ENCODE measurements around the gene RHOG. TPM values are rescaled to one million over a fixed set of nuclear protein-coding genes. Genes with fewer than 3 reads are reported as not detected.
A peak's percentile ranks its signal among the peaks of the same experiment; 100 is the strongest.

Gene RHOG
- polyA plus RNA-seq, 2 of the 4 experiments (the other 2 are of a cell fraction), result 41.1 to 64.3 TPM

DNA sequence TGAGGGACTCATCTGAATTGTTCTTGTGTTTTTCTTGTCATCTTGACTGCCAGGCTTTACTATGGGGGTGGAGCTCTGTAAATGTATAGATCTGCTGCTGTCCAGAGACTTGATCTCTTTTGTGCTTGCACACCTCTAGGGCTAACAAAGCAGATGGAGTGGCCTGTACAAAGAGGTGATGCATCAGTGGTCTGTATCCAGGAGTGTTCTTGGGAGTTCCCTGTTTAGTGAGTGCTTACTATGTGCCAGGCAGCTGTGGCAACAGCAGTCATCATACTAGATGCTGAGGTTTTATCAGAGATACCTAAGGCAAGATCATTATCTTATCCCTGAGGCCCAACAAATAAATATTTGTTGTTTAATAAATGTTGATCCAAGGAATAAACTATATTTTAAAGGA is 48.1 kb upstream of the RHOG start:
- Histone ChIP-seq H3K27ac (no peak overlapping the region), H3K4me3 (no peak overlapping the region), H3K4me1 (peaks cover 9% of the 10 kb centered on the region), H3K9me3 (no peaks in the 10 kb centered on the region), H3K4me2 (no peak overlapping the region)
- FAIRE-seq (no peak), ATAC-seq (no peak), DNase-seq (ENCODE audit: low read depth in 1 of 2, low spot score in 1 of 2) (no peak)
- ChIA-PET CTCF (interaction anchor here (0.6 to 2.8 kb wide), 6 partner anchors 34 to 184 kb away, joined by 3 to 10 read pairs (median 4); partner anchors contain the start of gene STIM1), POLR2A (no interaction called here)
- TF ChIP-seq REST (IDR thresholded peaks at IDR 0.05), result no peak
- no peak for TF ChIP-seq TFCP2L1 (CRISPR knock-in tag; IDR thresholded peaks at IDR 0.05)
- TF ChIP-seq RNF2 (IDR thresholded peaks at IDR 0.05; ENCODE audit: borderline replicate concordance, low read depth), result no peak
- no peak for TF ChIP-seq HDAC2 (IDR thresholded peaks at IDR 0.05)
- TF ChIP-seq GATA3 (IDR thresholded peaks at IDR 0.05; ENCODE audit: borderline replicate concordance), result no peak
- no peak for TF ChIP-seq BCL3 (IDR thresholded peaks at IDR 0.05)
- no peak for TF ChIP-seq RFX5 (IDR thresholded peaks at IDR 0.05)
- no peak for TF ChIP-seq CEBPB (IDR thresholded peaks at IDR 0.05)
- TF ChIP-seq, protein P1, sequence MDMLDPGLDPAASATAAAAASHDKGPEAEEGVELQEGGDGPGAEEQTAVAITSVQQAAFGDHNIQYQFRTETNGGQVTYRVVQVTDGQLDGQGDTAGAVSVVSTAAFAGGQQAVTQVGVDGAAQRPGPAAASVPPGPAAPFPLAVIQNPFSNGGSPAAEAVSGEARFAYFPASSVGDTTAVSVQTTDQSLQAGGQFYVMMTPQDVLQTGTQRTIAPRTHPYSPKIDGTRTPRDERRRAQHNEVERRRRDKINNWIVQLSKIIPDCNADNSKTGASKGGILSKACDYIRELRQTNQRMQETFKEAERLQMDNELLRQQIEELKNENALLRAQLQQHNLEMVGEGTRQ (IDR thresholded peaks at IDR 0.05), result no peak
- TF ChIP-seq MAZ (IDR thresholded peaks at IDR 0.05; ENCODE audit: borderline replicate concordance, low read depth, low read length), result no peak
- TF ChIP-seq ZNF302 (CRISPR knock-in tag; IDR thresholded peaks at IDR 0.05), result no peak
- TF ChIP-seq MAFK (IDR thresholded peaks at IDR 0.05; ENCODE audit: partially characterized antibody), result no peak
- TF ChIP-seq RARB (CRISPR knock-in tag; IDR thresholded peaks at IDR 0.05), result no peak
- TF ChIP-seq, protein P2, sequence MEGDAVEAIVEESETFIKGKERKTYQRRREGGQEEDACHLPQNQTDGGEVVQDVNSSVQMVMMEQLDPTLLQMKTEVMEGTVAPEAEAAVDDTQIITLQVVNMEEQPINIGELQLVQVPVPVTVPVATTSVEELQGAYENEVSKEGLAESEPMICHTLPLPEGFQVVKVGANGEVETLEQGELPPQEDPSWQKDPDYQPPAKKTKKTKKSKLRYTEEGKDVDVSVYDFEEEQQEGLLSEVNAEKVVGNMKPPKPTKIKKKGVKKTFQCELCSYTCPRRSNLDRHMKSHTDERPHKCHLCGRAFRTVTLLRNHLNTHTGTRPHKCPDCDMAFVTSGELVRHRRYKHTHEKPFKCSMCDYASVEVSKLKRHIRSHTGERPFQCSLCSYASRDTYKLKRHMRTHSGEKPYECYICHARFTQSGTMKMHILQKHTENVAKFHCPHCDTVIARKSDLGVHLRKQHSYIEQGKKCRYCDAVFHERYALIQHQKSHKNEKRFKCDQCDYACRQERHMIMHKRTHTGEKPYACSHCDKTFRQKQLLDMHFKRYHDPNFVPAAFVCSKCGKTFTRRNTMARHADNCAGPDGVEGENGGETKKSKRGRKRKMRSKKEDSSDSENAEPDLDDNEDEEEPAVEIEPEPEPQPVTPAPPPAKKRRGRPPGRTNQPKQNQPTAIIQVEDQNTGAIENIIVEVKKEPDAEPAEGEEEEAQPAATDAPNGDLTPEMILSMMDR (IDR thresholded peaks at IDR 0.05), result no peak
- no peak for TF ChIP-seq NPAS2 (CRISPR knock-in tag; IDR thresholded peaks at IDR 0.05; ENCODE audit: borderline replicate concordance)

DNA sequence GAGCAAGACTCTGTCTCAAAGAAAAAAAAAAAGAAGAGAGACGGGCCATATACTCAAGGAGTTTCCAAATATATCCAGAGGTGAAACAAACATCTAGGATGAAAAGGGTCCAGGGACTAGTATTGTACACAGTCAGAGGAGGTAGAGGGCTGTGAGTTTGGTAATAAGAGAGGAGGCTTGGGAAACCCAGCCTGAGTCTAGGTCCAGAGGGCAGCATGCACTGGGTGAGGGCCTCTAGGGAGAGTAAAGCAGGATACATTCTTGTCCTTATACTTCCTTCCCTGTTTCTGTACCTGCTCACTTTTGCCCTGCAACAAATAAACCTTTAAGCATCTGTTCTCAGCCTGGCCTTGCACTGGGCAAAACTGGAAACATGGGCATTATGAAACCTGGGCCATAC is 46.2 kb upstream of the RHOG start:
- no peak overlapping the region for H3K4me2 ChIP-seq
- no peak overlapping the region for H3K27ac ChIP-seq
- WGBS (ENCODE audit: missing lambda C conversion rate), result 90% methylated on average over 1 of the region's 1 CpG
- peak; percentile 43 to 53; a peak in 3 of 6 replicates for ATAC-seq
- no peak overlapping the region for H3K4me3 ChIP-seq
- CTCF ChIA-PET, result interaction anchor here (1.0 kb wide), 1 partner anchor 38 kb away, joined by 5 read pairs; no protein-coding TSS in a partner anchor
- no peak for FAIRE-seq
- no peaks in the 10 kb centered on the region for H3K9me3 ChIP-seq
- POLR2A ChIA-PET, result no interaction called here
- no peaks in the 10 kb centered on the region for H3K4me1 ChIP-seq
- DNase-seq (ENCODE audit: low read depth in 1 of 2, low spot score in 1 of 2), result no peak
- no peak for TF ChIP-seq REST (IDR thresholded peaks at IDR 0.05)
- TF ChIP-seq CBX2 (IDR thresholded peaks at IDR 0.05; ENCODE audit: borderline replicate concordance, low read depth), result no peak
- TF ChIP-seq, protein P3, sequence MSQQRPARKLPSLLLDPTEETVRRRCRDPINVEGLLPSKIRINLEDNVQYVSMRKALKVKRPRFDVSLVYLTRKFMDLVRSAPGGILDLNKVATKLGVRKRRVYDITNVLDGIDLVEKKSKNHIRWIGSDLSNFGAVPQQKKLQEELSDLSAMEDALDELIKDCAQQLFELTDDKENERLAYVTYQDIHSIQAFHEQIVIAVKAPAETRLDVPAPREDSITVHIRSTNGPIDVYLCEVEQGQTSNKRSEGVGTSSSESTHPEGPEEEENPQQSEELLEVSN (IDR thresholded peaks at IDR 0.05; ENCODE audit: borderline replicate concordance, low read depth), result no peak
- TF ChIP-seq HEYL (CRISPR knock-in tag; IDR thresholded peaks at IDR 0.05), result no peak
- no peak for TF ChIP-seq HDAC2 (IDR thresholded peaks at IDR 0.05)
- TF ChIP-seq EHF (CRISPR knock-in tag; IDR thresholded peaks at IDR 0.05), result no peak
- TF ChIP-seq EHMT2 (IDR thresholded peaks at IDR 0.05; ENCODE audit: low read depth), result no peak
- TF ChIP-seq RAD21 (conservative IDR thresholded peaks at IDR 0.05 in 1 of 2, IDR thresholded peaks at IDR 0.05 in 1 of 2), result no peak
- TF ChIP-seq ZNF302 (CRISPR knock-in tag; IDR thresholded peaks at IDR 0.05), result no peak
- TF ChIP-seq CHD4 (IDR thresholded peaks at IDR 0.05; ENCODE audit: borderline replicate concordance), result no peak
- TF ChIP-seq TP53 (CRISPR knock-in tag; IDR thresholded peaks at IDR 0.05), result no peak
- TF ChIP-seq MAX (IDR thresholded peaks at IDR 0.05), result no peak
- TF ChIP-seq SMC3 (IDR thresholded peaks at IDR 0.05), result no peak
- TF ChIP-seq POLR2A (IDR thresholded peaks at IDR 0.05; ENCODE audit: low read length), result no peak
- no peak for TF ChIP-seq FOXS1 (CRISPR knock-in tag; IDR thresholded peaks at IDR 0.05)
